Measurements from ENCODE around the gene BAMBI.

The BAMBI gene

DNA sequence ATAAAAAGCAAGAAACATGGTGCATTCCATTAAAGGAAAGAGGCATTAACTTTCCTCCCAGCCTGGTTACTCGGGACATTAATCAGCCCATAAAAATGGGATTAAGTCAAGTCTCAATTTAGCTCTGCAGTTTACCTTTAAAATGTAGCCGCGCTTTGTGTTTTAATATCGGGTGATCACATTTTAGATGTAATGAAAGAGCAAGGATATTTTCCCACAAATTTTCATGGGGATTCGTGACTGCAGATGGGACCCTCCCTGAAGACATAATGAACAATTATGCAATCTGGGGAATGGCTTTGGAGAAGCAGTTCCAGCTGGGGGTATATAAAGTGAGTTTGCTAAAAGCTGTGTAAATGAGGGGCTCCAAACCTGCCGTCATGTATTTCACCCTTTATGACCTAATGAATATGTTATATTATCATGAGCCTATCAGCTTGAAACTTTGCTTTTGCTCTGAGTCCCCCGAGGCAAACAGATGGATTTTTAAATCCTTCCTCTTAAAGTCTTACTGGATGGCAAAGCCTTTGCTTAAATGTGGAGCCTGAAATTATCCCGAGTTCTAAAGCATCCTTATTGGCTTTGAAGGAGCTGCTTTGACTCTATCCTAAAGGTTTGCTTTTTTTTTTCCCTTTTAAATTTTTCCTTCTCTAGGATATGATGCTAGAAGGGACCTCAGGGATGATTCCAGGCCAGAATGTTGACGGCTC is 31.8 kb downstream of the BAMBI start:
- FAIRE-seq: no peak

DNA sequence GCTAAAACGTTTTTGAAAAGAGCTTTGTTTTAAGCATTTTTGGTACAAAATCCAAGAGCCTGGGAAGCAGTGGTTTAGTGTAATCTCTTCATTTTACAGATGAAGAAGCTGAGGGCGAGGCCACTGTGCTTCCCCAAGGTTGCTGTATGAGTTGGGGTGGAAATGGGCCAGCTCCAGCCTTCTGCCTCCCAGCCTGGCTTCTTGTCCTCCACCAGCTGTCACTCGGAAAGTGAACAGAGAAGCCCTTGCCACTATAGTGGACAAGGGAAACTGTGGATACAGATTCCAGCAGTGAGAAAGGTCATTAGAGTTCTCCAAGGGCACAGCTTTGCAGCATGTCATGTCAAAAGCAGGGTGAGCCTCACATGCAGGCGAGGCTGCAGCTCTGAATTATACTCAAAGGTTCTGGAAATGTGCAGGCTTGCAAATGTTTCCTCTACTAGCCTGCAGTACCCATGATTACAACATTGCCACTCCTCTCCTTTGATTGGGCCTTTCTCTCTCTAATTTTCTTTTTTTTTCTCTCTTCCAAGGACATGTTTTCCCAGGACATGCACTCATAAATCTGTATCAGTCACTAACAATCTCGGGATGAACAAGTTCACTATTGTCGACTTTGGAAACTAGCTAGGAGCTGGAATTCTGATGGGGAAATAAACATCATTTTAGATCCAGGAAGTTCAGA is 33.0 kb downstream of the BAMBI start:
- FAIRE-seq: no peak

DNA sequence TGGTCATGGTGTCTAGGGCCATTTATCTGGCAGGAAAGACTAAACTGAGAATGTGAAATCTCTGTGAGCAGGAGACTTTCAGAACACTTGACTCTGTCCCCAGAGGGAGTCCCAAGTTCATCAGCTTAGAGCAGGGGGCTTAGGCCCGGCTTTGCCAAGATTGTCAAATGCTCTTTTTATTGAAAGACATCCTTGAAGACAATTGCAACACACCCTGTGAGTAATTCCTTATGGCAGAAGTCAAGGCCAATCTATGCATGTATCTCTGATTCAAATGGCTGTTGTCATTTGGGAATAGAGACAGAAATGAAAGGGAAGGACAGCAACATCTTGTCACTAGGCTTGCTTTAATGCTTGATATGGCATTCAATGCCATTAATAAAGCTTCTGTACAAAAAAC is 33.7 kb downstream of the BAMBI start:
- no peak for FAIRE-seq

DNA sequence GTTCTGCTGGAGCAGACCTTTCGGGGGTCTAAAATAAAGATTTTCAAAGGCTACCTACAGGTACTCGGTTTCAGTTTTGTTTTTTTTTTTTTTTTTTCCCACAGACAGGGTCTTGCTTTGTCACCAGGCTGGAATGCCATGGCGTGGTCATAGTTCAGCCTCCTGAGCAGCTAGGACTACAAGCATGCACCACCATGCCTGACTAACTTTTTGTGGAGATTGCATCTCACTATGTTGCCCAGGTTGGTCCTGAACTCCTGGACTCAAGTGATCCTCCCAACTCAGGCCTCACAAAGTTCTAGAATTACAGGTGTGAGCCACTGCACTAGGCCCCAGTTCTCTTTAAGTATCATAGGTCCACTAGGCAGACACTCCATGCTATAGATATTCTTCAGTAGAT is 34.5 kb downstream of the BAMBI start:
- FAIRE-seq: no peak

DNA sequence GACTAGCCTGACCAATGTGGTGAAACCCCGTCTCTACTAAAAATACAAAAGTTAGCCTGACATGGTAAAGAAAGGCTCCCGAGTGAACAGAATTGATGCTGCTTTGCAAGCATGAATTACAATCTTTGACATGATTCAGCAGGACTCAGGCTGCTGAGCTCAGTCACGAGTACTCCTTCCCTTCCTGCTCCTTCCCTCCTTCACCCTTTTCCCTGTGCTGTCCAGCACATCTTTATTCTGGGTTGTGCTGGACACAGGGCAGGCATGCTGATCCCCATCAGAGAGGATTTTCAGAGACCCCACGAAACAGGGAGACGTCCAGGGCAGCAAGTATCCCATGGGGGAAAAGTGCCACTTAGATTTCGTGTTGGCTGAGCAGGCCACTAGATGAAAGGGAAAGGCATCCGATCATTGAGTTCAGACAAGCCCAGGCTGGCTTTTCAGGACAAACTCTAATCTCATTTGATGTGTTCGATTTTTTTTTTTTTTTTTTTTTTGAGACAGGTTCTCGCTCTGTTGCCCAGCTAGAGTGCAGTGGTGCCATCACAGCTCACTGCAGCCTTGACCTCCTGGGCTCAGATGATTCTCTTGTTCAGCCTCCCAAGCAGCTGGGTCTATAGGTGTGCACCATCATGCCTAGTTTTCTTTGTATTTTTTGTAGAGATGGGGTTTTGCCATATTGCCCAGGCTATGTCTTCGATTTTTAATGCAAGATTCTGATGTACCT is 36.5 kb downstream of the BAMBI start:
- no peak for FAIRE-seq

DNA sequence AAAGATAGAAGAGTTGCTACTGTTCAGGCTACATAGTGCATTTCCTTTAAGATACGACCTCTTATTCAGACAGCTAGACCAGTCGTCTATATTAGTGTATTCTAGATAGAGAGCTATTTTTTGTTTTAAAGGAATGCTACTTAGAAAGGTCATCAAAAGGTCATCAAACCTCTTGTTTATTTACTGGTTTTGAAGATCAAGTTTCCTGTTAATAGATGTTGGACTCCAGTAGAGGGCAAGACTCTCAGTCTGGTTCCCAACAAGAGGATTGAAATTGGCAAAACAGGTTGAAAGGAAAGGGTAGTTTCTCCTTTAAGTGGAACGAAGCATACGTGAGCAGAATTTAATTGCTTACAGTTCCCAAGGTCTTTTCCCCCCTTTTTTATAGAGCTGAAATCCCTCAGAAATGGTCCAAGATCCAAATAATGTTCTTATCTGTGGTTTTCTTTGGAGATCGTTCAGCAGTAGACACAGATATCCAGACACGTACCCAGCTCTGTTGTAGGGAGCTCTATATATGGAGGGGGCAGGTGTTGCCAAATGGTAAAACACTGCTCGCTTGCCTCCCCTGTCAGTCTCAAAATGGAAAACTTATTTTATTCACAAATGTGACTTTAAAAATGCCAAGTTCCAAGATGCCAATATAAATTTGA is 37.2 kb downstream of the BAMBI start:
- no peak for FAIRE-seq

DNA sequence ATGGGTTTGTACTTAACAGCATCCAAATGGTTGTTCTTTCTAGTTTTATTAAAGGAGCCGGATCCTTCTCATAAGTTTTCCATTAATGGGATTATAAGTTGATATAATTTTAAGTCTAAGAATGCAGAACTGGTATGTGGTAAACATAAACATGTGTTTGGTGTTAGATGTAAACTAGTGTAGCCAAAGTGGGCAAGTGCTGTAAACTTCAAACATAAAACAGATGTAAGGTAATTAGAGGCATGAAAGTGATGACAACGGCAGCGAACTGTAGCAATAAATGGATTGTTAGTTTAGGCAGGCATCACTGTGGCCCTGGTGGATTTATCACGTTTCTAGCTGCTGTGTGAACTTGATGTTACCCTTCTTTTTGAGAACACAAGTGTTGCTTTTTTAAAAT is 37.9 kb downstream of the BAMBI start:
- FAIRE-seq: no peak

DNA sequence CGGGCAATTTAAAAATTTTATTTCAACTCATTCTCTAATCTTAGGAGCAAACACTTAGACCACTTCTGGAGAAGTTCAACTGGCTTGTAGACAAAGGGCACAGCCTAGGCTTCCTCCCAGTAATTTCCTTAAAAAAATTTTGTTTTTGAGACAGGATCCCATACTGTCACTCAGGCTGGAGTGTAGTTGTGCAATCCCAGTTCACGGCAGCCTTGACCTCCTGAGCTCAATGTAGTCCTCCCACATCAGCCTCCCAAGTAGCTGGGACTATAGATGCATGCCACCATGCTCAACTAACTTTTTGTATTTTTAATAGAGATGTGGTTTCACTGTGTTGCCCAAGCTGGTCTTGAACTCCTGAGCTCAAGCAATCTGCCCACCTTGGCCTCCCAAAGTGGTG is 38.4 kb downstream of the BAMBI start:
- no peak for FAIRE-seq

DNA sequence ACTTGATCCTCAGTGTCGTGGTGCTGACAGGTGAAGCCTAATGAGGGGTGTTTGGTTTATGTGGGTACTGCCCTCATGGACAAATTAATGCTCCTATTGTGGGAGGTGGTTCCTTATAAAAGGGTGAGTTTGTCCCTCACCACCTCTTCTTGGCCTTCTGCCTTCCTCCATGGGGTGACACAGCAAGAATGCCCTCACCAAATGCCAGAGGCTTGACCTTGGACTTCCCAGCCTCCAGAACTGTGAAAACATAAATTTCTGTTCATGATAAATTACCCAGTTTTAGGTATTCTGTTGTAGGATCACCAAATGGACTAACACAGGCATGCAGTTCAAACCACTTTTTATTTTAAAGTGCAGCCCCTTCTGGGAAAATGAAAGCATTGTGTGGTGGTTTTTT is 39.4 kb downstream of the BAMBI start:
- no peak for FAIRE-seq

DNA sequence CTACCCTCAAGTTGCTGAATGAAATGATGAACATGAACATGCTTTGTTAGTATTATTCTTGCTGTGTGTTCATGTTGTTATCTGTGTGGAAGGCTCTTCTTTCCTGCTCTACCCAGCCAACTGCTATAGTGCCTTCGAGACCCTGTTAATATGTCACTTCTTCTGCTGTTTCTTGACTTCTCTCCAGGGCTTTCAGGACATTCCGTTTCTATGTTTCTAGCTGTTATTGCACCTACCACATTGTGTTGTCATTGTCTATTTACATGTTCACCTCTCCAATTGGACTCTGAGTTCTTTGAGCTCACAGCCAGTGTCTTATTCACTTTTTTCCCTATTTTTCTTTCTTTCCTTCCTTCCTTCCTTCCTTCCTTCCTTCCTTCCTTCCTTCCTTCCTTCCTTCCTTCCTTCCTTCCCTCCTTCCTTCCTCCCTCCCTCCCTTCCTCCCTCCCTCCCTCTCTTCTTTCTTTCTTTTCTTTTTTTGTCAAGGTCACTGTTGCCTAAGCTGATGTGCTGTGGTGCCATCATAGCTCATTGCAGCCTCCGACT is 40.4 kb downstream of the BAMBI start:
- no peak for FAIRE-seq

DNA sequence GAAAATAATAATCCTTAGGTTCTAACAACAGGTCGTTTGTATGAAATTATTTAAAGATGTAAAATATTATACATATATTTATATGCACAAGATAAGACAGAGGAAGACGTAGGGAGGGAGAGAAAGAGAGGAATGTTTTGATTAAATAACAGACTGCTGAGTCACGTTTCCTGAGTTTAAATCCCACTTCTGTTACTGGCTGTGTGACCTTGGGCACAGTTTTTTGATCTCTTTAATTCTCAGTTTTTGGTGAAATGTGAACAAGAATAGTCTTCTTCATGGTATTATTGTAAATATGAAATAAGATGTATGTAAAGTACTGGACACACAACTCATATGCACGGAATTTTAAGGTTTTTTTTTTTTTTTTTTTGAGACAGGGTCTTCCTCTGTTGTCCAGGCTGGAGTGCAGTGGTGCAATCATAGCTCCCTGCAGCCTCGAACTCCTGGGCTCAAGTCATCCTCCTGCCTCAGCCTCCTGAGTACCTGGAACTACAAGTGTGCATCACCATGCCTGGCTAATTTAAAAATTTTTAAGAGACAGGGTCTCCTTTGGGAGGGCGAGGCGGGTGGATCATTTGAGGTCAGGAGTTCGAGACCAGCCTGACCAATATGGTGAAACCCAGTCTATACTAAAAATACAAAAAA is 42.6 kb downstream of the BAMBI start:
- FAIRE-seq: no peak

DNA sequence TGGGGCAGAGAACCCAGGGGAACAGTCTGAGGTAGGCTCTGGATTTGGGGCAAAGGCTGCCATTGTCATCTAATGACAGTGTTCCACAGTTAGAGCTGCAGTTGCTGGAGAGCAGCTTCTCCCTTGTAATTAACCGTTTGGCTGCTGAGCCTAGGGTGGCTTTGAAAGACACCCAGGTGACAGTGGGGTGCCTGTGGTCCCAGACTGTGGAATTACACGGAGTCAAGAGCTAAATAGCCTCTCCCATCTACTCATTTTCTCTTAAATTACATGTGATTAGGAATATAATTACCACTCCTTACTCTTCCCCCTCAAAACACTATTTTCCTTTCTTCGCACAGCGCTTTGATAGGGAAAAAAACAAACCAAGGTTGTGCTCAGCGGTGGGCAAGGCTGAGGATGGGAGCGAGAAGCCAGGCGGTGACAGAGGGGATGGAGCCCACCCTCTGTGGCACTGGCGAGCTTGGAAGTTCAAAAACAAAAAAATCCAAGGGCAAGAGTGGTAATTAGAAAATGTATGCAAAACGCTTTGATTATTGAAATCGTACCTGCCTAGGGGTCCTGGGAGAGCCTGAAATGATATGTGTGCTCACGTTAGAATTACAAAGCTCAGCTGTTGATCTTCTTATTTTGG is 44.1 kb downstream of the BAMBI start:
- FAIRE-seq: no peak

DNA sequence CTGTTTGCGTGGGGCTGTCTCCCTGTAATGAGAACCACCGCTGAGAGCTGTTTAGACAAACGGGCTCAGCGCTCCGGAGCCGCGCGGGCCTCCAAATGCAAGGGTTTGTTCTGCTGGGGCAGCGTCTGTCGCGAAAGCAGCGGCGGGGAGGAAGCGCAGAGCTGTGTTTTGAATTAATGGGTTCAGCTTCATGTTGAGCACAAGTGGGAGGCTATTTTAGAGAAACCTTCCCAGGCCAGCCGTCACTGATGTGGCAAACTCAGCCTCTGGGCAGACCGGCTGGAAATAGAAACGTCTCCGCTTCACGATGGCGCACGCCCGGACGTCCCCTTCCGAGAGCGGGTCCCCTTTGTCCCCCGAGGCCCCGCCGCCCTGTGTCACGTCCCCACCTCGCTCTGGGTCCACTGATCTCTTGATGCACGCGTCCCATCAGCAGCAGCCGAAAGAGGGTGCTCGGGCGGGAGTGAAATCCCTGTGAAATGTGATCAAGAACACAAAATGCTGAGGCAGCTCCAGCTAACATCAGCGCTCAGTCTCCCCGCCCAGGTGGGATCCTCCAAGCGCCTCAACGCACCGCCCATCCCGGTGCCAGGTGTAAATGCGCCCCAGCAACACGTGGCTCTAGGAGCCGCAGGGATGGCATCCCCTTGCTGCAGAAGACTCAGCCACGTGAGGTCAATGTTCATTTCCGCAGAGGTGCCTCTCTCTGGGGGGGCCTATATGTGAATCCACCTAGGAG is 44.9 kb downstream of the BAMBI start:
- no peak for FAIRE-seq

DNA sequence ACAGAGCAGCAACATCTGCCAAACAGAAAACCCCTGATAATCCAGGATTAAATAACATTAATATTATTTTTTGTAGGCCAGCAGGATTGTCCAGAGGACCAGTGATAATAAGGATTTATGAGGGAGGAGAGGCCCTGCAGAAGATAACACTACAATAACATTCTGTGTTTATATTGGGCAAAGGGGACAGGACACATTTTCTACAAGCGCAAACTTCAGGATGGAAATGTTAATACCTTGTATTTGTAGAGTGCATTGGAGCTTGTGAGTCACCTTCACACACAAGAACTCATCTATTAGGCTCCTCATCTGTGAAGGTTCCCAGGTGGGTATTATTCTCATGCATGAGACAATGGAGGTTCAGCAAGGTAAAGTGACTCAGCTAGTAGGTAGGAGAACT is 51.0 kb downstream of the BAMBI start:
- no peak for FAIRE-seq

DNA sequence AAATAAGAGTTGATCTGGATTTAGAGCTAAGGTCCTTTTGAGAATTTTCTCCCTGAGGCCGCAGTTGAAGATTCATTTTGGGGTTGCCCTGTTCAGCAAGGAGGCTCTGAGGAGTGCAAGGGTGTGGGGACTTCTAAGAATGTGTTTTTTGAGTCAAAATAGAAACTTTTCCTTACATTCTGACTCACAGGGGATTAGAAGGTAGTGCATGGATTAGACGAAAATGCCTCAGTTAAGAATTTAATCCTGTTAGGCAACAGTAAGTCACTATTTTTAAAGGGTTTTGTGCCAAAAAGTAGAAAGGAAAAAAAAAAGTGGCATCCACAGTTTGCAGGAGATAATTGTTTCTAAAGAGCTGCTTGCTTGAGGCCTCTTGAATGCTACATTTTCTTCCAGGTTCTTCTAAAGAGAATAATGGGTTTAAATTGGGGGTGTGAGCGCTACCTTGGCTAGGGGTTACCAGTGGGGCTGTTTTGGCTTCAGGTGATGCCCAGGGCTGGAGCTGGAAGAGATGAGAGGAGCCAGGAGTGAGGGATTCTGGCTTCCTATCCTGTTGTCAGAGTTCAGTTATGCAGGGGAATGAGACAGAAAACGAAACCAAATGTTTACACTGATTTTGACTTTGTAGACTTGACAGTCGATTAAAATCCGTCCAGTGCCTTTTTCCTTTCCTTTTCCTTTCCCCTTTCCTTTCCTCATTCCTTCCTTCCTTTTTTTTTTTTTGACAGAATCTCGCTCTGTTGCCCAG is 52.9 kb downstream of the BAMBI start:
- no peak for FAIRE-seq

DNA sequence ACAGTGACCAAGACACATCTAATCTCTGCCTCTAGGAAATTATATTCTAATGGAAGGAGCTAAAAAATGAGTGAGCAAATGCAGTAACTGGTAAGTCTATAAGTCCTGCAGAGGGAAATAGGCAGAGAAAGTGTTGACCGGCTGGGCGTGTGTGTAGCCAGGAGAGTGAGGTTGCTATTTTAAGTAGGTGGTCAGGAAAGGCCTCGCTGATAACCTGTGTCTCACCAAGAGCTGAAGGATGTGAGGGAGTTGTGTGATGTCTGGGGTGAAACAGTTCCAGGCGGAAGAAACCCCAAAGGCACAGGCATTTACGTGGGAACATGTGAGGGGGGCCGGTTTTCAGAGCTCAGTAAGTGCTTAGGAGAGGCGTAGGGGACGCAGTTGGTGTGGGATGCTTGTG is 54.8 kb downstream of the BAMBI start:
- no peak for FAIRE-seq
